Mammary epithelial cell (primary cell): ENCODE measurements around the gene FPR1.

Experiments used
- EZH2 ChIP-seq: IDR thresholded peaks from 2 replicates; pipeline ENCODE4 v1.6.1; 2012; ENCODE audit warnings: low read length, inconsistent platforms, borderline replicate concordance
- TF ChIP-seq, protein P1 (sequence below), 2 donors: IDR thresholded peaks in 1 of 2; conservative IDR thresholded peaks in 1 of 2; 2 replicates each; pipeline ENCODE4 v1.5.1; 2011 to 2012; ENCODE audit warnings: inconsistent platforms in 2 of 2, low read length in 2 of 2, mild to moderate bottlenecking in 2 of 2, control low read depth in 1 of 2, low read depth in 1 of 2; ENCODE audit not compliant: insufficient read depth in 1 of 2; ENCODE audit errors: extremely low read depth in 1 of 2

GRCh38 chr19:51701468-51702100, 50.1 kb downstream of the FPR1 start:
- TF ChIP-seq, protein P1, sequence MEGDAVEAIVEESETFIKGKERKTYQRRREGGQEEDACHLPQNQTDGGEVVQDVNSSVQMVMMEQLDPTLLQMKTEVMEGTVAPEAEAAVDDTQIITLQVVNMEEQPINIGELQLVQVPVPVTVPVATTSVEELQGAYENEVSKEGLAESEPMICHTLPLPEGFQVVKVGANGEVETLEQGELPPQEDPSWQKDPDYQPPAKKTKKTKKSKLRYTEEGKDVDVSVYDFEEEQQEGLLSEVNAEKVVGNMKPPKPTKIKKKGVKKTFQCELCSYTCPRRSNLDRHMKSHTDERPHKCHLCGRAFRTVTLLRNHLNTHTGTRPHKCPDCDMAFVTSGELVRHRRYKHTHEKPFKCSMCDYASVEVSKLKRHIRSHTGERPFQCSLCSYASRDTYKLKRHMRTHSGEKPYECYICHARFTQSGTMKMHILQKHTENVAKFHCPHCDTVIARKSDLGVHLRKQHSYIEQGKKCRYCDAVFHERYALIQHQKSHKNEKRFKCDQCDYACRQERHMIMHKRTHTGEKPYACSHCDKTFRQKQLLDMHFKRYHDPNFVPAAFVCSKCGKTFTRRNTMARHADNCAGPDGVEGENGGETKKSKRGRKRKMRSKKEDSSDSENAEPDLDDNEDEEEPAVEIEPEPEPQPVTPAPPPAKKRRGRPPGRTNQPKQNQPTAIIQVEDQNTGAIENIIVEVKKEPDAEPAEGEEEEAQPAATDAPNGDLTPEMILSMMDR (conservative IDR thresholded peaks at IDR 0.05 in 1 of 2, IDR thresholded peaks at IDR 0.05 in 1 of 2; ENCODE audit: extremely low read depth in 1 of 2, insufficient read depth in 1 of 2, low read depth in 1 of 2, low read length in 2 of 2), result no peak
- TF ChIP-seq EZH2, result no peak
